ENCODE results near the gene GFOD2.

The GFOD2 gene

GRCh38 chr16:67657751-67658518, 61.2 kb downstream of the GFOD2 start:
- no peak for DNase-seq

- no peak for DNase-seq
Observed at GRCh38 chr16:67657017-67657608, 62.0 kb downstream of the GFOD2 start.

GRCh38 chr16:67656344-67657016, 62.6 kb downstream of the GFOD2 start:
- no peak for DNase-seq

- DNase-seq, result no peak
Observed at GRCh38 chr16:67655363-67655762, 63.8 kb downstream of the GFOD2 start.

- DNase-seq, result no peak
Observed at GRCh38 chr16:67654403-67654911, 64.7 kb downstream of the GFOD2 start.

GRCh38 chr16:67653789-67654402, 65.2 kb downstream of the GFOD2 start:
- DNase-seq, result no peak

GRCh38 chr16:67653128-67653788, 65.9 kb downstream of the GFOD2 start:
- DNase-seq, result no peak

- no peak for DNase-seq
Observed at GRCh38 chr16:67652578-67653127, 66.5 kb downstream of the GFOD2 start.

- no peak for DNase-seq
Observed at GRCh38 chr16:67651847-67652246, 67.3 kb downstream of the GFOD2 start.

GRCh38 chr16:67651039-67651438, 68.1 kb downstream of the GFOD2 start:
- DNase-seq, result no peak

GRCh38 chr16:67650023-67650422, 69.1 kb downstream of the GFOD2 start:
- no peak for DNase-seq

GRCh38 chr16:67649494-67649931, 69.6 kb downstream of the GFOD2 start:
- DNase-seq, result no peak

GRCh38 chr16:67648764-67649407, 70.2 kb downstream of the GFOD2 start:
- DNase-seq, result no peak

GRCh38 chr16:67648088-67648763, 70.9 kb downstream of the GFOD2 start:
- no peak for DNase-seq

GRCh38 chr16:67647681-67648080, 71.4 kb downstream of the GFOD2 start:
- DNase-seq, result no peak

- no peak for DNase-seq
Observed at GRCh38 chr16:67647111-67647651, 71.9 kb downstream of the GFOD2 start.

GRCh38 chr16:67645397-67646121, 73.6 kb downstream of the GFOD2 start:
- no peak for DNase-seq

GRCh38 chr16:67644038-67644437, 75.1 kb downstream of the GFOD2 start:
- DNase-seq, result no peak

- DNase-seq, result no peak
Observed at GRCh38 chr16:67641779-67642708, 77.1 kb downstream of the GFOD2 start.

Measured in suppressor macrophage (primary cell).